Measurements from ENCODE around the gene EDEM2.
A peak's percentile ranks its signal among the peaks of the same experiment; 100 is the strongest.

DNA sequence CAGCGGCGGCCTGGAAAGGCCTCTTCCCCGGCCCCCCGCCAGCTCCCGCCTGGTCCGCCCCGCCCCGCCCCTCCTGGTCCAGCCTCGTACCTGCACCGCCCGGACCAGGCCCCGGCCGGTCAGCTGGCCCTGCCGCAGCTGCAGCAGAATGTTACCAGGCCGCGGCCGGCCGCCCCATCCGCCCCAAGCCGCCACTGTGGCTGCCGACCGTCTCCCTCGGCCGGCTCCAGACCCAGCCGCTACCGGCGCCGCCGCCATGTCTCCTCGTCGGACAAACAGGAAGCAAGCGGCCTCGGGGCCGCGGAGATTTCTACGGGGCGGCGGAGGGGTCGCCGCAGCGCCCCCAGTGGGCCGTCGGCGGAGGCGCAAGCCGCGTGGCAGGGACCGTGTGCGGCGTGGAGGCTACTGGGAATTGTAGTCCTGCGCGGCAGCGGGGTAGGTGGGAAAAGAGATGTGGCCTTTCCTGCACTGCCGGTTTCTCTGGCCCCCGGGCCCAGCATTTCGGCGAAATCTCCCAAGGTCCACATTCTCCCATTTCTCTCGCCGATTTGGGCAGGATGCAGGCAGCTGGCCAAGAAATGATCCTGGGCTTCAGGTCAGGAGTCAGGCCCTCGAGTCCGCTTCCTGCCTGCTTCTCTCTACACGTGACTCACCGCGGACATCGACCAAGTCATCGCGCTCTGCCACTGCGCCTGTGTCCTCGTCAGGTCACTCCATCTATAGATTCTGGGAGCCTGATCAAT is 54.4 kb downstream of the EDEM2 start, which contains the start of gene TRPC4AP:
- TF ChIP-seq, protein P1, sequence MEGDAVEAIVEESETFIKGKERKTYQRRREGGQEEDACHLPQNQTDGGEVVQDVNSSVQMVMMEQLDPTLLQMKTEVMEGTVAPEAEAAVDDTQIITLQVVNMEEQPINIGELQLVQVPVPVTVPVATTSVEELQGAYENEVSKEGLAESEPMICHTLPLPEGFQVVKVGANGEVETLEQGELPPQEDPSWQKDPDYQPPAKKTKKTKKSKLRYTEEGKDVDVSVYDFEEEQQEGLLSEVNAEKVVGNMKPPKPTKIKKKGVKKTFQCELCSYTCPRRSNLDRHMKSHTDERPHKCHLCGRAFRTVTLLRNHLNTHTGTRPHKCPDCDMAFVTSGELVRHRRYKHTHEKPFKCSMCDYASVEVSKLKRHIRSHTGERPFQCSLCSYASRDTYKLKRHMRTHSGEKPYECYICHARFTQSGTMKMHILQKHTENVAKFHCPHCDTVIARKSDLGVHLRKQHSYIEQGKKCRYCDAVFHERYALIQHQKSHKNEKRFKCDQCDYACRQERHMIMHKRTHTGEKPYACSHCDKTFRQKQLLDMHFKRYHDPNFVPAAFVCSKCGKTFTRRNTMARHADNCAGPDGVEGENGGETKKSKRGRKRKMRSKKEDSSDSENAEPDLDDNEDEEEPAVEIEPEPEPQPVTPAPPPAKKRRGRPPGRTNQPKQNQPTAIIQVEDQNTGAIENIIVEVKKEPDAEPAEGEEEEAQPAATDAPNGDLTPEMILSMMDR (conservative IDR thresholded peaks at IDR 0.05; ENCODE audit: low read depth, low read length) = peak; percentile 98
- TF ChIP-seq POLR2A (IDR thresholded peaks at IDR 0.05; ENCODE audit: low read depth, low read length) (peak; percentile 90), RAD21 (IDR thresholded peaks at IDR 0.05; ENCODE audit: low read length) (peak; percentile 52), RCOR1 (IDR thresholded peaks at IDR 0.05; ENCODE audit: insufficient replicate concordance, low read length) (no peak), MXI1 (IDR thresholded peaks at IDR 0.05; ENCODE audit: borderline replicate concordance, low read depth, low read length) (peak; percentile 87), MAFK (IDR thresholded peaks at IDR 0.05; ENCODE audit: low read depth, low read length) (no peak), NFE2L2 (IDR thresholded peaks at IDR 0.05; ENCODE audit: low read depth, low read length) (no peak), CEBPB (IDR thresholded peaks at IDR 0.05; ENCODE audit: low read depth, low read length) (no peak), SMC3 (IDR thresholded peaks at IDR 0.05; ENCODE audit: low read depth, low read length) (0 out of 2 replicates have a peak, but pooled peaks have one; percentile 15), RFX5 (IDR thresholded peaks at IDR 0.05; ENCODE audit: low read depth, low read length) (no peak)
- TF ChIP-seq, protein P2, sequence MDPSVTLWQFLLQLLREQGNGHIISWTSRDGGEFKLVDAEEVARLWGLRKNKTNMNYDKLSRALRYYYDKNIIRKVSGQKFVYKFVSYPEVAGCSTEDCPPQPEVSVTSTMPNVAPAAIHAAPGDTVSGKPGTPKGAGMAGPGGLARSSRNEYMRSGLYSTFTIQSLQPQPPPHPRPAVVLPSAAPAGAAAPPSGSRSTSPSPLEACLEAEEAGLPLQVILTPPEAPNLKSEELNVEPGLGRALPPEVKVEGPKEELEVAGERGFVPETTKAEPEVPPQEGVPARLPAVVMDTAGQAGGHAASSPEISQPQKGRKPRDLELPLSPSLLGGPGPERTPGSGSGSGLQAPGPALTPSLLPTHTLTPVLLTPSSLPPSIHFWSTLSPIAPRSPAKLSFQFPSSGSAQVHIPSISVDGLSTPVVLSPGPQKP (IDR thresholded peaks at IDR 0.05; ENCODE audit: borderline replicate concordance, low read depth, low read length) = no peak

Measured in IMR-90 (cell line).